ENCODE measurements around the gene NGFR. TPM values are rescaled to one million over a fixed set of nuclear protein-coding genes. Genes with fewer than 3 reads are reported as not detected.
"Not testable (repeated sequence)": the region's sequence is repeated elsewhere in the genome, so short reads cannot be mapped to it uniquely, and the experiment has no call there.

The NGFR gene
- polyA plus RNA-seq, 3 donors: 2.0 to 55.6 (median 36.7) TPM

DNA sequence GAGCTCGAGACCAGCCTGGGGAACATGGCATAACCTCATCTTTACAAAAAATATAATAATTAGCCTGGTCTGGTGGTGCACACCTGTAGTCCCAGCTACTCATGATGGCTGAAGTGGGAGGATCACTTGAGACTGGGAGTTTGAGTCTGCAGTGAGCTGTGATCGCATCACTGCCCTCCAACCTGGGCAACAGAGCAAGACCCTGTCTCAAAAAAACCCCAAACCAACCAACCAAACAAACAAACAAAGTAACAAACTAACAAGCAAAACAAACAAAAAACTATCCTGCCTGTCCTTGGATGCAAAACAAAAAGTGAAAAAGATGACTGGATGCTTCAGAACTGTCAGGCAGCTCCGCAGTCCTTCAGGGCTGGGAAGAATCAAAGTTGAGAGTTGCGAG lies 5.7 kb upstream of the NGFR start:
- no peak overlapping the region for H3K27ac ChIP-seq (ENCODE audit: low read depth, low read length)
- WGBS, 3 donors: 82 to 94% (median 92%) methylated on average over 4 of the region's 4 CpGs

DNA sequence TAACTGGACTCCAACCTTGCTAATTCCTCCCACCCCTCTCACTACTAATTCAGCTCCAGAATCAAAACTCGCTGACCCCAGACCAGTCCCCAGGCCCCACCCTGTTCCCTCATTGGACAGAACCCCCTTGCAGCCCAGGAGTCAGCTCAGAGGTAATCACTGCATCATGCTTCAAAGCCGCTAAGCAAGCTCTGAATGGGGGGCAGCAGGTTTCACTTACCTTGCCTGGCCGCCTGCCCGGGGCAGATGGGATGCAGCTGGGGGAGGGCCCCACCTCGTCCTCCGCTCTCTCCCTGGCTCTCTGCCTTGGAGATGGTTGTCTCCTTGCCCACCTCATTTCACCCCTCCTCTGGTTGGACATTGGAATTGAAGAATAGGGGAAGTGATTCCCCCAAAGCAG lies 4.8 kb upstream of the NGFR start:
- WGBS, 3 donors: 54 to 84% (median 83%) methylated on average over 6 of the region's 6 CpGs
- no peak overlapping the region for H3K27ac ChIP-seq (ENCODE audit: low read depth, low read length)

DNA sequence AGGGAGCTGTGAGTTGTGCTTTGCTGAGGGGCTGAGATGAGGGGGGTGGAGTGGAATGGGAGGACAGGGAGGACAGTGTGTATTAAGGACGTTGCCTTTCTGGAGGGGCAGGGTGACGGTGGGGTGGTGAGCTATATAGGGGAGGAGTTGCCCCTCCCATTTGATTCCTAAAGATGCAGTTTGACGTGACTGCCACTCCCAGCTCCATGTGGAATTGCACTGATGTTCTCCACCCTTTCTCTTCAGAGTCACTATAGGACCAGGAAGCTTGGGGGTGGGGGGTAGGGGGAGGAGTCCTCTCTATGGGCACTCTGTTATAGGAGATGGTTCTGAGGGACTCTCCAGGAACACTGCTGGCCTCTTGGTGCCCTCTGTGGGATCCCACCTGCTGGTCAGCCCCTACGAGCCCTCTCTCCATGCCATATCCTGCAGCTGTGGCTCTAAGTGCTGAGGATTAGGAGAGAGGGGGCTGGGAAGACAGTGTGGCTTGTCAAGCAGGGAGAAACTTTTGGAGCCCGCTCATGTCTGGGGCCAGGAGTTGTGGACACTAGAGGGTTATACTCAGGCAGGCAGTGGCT lies 3.8 kb upstream of the NGFR start:
- H3K27ac ChIP-seq (ENCODE audit: low read depth, low read length): no peak overlapping the region
- 52 to 71% (median 67%) methylated on average over 5 of the region's 5 CpGs for WGBS, 3 donors

DNA sequence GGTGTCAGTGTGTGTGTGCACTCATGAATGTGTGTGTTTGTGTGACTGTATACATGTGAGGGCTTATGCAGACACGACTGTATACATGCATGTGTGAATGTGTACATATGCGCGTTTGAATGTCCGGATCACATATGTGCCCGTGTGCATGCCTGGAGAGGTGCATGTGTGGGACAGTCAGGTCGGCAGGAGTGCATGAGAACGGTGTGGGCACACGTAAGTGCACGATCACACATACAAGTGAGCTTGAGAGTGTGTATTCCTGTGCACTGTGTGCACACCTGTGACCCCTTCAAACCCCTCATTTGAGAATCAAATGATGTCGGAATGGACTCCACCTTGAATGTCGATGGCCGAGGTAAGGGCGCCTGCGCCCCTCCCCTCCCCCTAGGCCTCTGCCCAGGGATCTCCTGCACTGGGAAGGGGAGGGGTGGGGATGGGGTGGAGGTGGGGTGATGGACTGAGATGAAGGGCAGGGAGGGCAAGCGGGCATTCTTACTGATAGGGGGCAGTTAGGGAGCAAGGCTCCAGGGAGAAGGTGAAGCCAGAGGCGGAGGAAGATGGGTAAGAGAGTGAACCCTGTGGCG lies 601 bp upstream of the NGFR start:
- WGBS, 3 donors: 39 to 57% (median 57%) methylated on average over 17 of the region's 17 CpGs
- H3K27ac ChIP-seq (ENCODE audit: low read depth, low read length): no peak overlapping the region

DNA sequence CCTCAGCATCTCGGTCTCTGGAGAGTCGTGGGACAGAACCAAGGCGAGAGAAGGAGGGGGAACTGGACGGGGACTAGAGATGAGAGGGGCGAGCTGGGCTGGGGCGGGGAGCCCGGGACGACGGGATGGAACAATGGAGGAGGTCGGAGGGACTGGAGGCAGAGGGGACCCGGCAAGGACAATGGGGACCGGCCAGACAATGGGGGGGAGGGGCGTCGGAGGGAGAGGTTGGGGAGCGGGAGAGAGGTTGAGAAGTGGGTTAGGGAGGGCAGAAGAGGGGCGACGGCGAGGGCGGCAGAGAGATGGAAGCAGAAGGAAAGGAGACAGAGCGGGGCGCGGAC lies 719 bp downstream of the NGFR start:
- no peak overlapping the region for H3K27ac ChIP-seq (ENCODE audit: low read depth, low read length)
- 3 to 6% (median 5%) methylated on average over 22 of the region's 22 CpGs for WGBS, 3 donors

DNA sequence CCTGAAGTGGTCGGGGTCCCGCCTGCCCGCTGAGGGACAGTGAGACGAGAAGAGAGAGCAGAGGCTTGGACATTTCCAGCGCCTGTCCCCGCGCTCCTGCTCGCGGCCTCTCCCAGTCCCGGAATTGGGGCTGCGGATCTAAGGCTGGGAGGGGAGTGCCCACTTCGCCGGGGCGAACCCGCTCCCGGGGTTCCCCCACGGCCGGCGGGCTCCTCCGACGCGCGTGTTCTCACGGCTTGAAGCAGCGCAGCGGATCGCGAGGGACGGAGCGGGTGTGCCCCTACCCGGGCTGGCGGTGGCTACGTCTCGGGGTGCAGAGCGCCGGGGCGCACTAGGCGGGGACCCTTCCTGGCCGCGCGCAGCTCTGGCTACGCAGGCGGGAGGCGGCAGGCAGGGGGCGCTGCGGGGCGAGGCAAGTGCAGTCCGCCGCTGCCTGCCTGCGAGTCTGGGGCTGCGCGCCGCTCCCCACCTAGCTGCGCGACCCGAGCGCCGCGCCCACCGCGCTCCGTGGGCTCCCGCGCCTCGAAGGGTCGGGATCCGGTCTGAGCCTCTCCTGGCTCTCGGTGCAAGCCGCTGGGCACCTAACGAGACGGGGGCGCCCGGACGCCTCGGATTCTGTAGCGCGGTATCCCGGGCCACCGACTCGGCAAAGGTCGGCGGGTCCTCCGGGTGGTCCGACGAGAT lies 1.2 kb downstream of the NGFR start:
- 1% methylated on average over 50 to 85 of the region's 85 CpGs for WGBS, 3 donors
- no peak overlapping the region for H3K27ac ChIP-seq (ENCODE audit: low read depth, low read length)

DNA sequence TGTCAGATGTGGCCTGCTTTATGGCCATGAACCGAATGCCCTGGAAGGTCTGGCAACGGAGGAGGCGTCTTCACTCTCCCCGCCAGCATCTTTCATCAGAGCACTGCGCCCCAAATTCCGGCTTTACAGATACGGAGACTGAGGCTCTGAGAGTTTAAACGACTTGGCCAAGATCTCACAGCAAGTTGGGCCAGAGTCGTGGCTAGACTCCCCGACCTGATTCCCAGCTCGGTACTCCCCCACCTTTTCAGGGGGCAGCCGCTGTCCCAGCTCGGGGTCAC lies 1.7 kb downstream of the NGFR start:
- 1 to 4% (median 2%) methylated on average over 13 of the region's 13 CpGs for WGBS, 3 donors

DNA sequence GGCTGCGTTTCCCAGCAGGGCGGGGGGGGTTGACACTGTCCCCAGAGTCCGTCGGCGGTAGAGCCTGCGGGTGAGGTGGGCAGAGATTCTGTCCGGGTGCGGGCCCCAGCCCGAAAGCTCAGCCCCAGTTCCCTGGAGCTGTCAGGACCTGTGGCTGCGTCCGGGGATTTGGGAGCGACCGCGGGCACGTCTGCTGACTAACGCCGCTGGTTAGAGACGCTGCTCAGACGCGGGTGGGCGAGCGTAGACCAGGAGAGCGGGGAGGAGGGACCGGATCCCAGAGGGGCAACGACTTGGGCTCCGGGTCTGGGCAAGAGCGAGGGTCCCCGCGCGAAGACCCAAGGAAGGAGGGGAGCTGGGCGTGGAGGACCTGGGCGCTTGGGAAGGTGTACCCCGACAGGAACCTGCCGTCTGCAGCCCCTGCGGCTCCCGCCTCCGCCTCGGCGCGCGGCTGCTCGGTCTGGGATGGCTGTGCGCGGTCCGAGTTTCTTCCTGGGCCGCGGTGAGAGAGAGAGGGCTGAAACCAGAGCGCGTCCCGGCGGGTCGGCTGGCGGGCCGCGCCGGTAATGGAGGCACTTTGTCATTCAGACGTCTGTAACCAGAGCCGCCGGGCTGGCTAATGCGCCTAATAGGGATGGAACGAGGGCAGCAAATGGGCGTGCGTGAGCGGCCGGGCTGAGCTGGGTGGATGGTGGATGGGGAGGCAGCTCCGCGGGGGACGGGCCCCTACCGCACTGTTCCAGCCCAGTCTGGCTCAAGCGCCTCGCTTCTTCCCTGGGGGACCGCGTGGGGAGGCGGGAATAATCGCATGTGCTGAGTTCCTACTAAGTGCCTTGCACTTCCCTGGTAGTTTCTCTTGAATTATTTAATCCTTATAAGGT lies 2.3 kb downstream of the NGFR start:
- 2% methylated on average over 70 to 75 of the region's 75 CpGs for WGBS, 3 donors
- no peak overlapping the region for H3K27ac ChIP-seq (ENCODE audit: low read depth, low read length)

More for the DNA sequence above, 1.7 kb downstream of the NGFR start:
- no peak overlapping the region for H3K27ac ChIP-seq (ENCODE audit: low read depth, low read length)

DNA sequence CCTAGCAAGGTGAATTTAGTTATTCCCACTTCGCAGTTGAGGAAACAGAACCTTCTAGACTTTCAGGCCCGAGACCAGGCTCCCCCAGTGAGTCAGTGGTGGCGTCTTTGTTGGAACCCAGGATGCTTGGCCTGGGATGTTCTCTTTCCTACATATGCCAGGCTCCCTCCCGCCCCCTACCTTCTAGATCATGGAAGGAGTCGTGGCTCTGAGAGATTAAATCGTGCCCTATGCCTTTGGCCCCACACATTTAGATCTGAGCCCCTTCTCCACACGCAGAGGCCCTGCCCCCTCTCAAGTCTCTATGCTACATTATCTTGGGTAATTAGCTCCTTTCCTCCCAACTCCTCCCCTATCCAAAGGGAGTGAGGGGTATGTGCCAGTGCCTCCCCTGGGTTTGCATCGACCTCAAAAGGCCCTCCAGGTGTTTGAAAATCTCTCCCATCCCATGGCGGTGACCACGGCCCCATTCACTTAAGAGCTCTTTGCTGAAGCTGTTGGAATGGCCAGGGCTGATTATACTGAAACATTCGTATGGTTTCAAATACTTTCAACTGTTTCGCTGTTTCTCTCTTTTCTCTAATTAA lies 3.0 kb downstream of the NGFR start:
- no peak overlapping the region for H3K27ac ChIP-seq (ENCODE audit: low read depth, low read length)
- WGBS, 3 donors: 25 to 37% (median 35%) methylated on average over 12 of the region's 12 CpGs

DNA sequence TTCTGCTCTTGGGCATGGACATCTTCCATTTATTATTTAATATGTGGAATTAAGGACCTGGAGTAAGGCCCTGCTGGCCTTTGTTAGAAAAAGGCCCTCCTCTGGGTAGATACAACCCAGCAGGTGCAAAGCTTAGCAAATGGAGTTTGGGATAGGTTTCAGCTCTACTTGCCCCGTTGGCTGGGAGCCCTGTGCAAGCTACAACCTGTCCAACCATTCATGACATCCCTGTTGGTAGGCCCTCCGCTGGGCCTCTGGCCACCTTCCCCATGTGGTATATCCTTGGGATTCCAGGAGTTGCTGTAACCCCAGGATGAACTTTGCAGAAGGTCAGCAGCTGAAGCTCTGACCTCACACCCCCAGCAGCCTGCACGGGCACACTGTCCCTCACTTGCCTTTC lies 6.4 kb downstream of the NGFR start:
- WGBS, 3 donors: 46 to 84% (median 82%) methylated on average over 3 of the region's 3 CpGs
- H3K27ac ChIP-seq (ENCODE audit: low read depth, low read length): no peak overlapping the region

DNA sequence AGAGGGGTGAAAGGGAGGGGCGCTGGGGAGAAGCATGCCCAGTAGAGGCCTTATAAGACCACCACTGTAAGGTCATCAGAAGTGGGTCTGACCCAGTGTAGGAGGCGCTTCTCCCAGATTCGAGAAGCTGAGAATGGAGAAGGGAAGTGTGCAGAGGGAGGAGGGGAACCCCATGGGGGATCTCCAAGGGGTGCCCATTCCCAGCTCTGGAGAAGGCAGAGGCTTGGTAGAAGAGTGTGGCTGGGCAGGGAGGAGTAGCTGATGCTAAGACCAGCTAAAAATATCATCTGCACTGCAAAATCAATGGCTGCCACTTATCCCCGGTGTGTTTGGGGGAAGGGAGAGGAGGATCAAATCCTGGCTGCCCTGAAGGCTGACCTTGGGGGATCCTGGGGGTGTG lies 7.2 kb downstream of the NGFR start:
- H3K27ac ChIP-seq (ENCODE audit: low read depth, low read length): no peak overlapping the region
- 46 to 63% (median 51%) methylated on average over 4 of the region's 4 CpGs for WGBS, 3 donors

DNA sequence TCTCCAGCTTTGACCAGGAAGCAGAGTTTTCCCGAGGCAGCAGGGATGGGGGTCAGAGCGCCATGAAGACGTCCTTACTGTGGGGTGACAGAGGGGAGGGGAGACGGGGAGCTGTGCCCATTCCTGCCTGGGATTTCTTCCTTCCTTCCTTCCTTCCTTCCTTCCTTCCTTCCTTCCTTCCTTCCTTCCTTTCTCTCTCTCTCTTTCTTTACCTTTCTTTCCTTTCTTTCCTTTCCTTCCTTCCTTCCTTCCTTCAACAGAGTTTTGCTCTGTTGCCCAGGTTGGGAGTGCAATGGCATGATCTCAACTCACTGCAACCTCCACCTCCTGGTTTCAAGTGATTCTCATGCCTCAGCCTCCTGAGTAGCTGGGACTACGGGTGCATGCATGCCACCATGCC lies 7.6 kb downstream of the NGFR start:
- H3K27ac ChIP-seq (ENCODE audit: low read depth, low read length): not testable (repeated sequence)
- 41 to 65% (median 53%) methylated on average over 5 of the region's 5 CpGs for WGBS, 3 donors

DNA sequence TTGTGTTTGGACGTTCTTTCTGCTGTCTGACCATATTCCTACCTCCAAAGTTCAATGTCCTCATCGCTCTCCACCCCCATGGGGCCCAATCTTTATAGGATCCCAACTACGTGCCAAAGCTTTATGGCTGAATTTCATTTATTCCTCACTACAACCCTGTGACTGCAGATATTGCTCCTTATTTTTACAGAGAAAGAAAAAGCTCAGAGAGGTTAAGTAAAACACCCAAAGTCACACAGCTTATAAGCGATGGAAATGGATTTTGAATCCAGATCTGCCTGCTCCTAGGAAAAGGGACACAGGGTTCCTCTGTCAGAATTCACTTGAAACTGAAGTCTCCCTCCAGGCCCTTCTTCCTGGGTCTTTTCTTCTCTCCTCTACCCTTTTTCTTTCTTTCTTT lies 9.3 kb downstream of the NGFR start:
- WGBS, 3 donors: 71 to 83% (median 75%) methylated on average over 4 of the region's 4 CpGs
- H3K27ac ChIP-seq (ENCODE audit: low read depth, low read length): no peak overlapping the region

DNA sequence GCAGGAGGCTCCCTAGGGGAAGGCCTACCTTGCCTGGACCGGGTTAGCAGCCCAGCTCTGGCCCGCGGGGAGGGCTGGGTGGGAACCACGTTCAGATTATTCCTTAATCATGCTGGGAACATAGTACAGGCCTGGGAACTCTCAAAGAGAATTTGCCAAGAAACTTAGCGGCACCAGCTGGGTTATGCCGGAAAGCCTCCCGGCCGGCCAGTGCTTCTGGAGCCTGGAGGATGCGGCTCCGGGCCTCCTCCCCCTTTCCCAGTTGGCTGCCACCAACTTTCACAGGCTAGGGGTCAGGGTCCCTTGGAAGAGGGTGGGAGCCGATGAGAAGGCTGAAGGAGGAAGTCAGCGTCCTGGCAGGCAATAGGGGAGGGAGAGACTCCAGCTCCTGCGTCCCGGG lies 10.8 kb downstream of the NGFR start:
- H3K27ac ChIP-seq (ENCODE audit: low read depth, low read length): no peak overlapping the region
- WGBS, 3 donors: 52 to 66% (median 65%) methylated on average over 14 of the region's 14 CpGs

DNA sequence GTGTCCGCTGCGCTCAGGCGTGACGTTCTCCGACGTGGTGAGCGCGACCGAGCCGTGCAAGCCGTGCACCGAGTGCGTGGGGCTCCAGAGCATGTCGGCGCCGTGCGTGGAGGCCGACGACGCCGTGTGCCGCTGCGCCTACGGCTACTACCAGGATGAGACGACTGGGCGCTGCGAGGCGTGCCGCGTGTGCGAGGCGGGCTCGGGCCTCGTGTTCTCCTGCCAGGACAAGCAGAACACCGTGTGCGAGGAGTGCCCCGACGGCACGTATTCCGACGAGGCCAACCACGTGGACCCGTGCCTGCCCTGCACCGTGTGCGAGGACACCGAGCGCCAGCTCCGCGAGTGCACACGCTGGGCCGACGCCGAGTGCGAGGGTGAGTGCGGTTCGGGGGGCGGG lies 11.2 kb downstream of the NGFR start:
- H3K27ac ChIP-seq (ENCODE audit: low read depth, low read length): no peak overlapping the region
- WGBS, 3 donors: 86 to 92% (median 91%) methylated on average over 56 to 57 of the region's 57 CpGs

DNA sequence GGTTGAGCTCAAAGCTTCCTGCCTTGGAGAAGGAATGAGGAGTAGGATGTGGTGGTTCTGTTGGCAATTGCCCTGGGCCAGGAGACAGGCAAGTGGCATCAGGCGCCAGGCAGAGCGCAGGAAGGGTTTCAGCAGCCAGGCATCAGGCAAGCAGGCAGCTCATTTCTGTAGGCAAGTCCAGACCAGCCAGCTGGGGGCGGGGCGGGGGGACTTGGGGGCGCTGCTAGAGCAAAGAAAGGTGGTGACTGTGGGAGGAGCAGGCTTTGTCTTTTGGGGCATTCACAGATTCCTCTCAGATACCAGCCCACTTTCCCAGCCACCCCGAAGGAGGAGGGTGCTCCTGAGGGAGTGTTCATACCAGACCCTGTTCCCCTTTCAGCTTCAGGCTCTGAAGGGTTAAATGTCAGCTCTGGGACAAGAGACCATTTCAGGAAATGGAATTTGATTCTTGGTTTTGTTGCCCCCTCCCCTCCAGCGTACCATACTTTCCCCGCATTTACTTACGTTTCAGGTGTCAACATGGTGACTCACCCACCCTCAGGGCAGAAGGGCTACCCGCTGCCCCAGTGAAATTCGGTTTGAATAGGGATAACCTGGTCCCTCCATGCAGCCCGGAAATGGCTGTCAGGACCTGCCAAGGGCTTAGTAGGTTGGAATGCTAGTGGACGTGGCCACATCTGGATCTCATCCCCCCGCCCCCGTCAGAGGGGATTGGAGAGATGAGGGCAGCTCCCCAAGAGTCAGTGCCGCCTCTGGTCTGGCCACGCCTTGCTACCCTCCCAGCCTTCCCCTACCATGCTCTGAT lies 13.2 kb downstream of the NGFR start:
- H3K27ac ChIP-seq (ENCODE audit: low read depth, low read length): no peak overlapping the region
- 31 to 54% (median 50%) methylated on average over 16 to 17 of the region's 17 CpGs for WGBS, 3 donors

DNA sequence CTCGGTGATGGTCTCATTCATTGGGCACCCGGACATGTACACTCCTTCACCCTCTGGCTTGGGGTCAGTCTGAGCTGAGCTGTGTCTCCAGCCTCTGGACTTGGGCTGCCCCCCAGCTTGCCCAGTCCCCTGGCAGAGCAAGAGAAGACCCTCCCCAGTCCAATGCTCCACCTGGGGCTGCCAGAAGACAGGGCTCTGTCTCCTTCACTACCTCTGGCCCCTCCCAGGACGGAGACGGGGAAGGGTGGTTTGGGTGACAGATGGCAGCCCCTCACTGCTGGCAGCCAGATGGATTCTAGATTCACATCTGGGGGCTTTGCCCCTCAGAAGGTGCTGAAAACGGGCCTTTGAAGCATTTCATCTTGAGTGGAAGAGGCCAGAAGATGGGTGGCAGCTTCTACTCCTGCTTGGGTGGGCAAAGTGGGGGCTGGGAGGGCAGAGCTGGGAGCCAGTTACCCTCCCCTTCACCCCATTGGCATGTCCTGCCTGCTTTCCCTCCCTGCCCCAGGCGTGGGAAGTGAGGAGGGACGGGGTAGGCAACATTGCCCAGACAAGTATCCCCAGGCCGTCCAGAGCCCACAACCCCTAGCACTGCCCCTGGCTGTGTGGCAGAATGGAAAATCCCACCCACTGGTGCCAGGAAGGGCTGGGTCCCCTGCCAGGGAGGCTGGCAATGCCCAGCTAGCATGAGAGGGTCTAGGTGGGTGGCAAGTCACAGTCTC lies 13.9 kb downstream of the NGFR start:
- no peak overlapping the region for H3K27ac ChIP-seq (ENCODE audit: low read depth, low read length)
- WGBS, 3 donors: 72 to 83% (median 82%) methylated on average over 8 of the region's 8 CpGs

DNA sequence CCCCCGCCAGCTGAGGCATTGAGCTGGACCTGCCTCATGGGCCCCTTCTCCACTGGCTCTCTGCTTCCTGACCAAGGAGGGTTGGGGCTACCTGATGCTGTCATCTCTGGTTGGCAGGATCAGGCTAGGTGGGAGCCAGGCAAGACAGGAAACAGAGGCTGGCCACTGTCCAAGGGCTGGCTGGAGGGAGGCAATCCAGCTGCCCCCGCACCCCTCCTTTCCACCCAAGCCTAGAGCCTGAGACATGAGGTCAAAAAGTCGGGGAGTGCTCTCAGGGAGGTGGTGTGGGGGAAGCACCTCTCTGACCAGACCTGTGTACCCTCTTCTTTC lies 14.5 kb downstream of the NGFR start:
- no peak overlapping the region for H3K27ac ChIP-seq (ENCODE audit: low read depth, low read length)
- WGBS, 3 donors: 73 to 81% (median 81%) methylated on average over 3 of the region's 3 CpGs

Measured in adipose tissue (tissue), 3 donors.